Lower leg skin (tissue), 3 donors: Measurements from ENCODE around the gene ARID3B.

Experiments used
- POLR2A ChIP-seq, 2 donors: fragments of 450-650 bp; IDR thresholded peaks; one replicate each; pipeline ENCODE4 v1.6.1; 2016 to 2017; ENCODE audit warnings: antibody characterized with exemption in 2 of 2, mild to moderate bottlenecking in 1 of 2, moderate library complexity in 1 of 2
- TF ChIP-seq, protein P1 (sequence below), 3 donors: fragments of 450-650 bp; IDR thresholded peaks; one replicate each; pipeline ENCODE4 v1.5.1; 2016; ENCODE audit warnings: antibody characterized with exemption in 3 of 3, mild to moderate bottlenecking in 3 of 3, moderate library complexity in 2 of 3

- TF ChIP-seq, protein P1, sequence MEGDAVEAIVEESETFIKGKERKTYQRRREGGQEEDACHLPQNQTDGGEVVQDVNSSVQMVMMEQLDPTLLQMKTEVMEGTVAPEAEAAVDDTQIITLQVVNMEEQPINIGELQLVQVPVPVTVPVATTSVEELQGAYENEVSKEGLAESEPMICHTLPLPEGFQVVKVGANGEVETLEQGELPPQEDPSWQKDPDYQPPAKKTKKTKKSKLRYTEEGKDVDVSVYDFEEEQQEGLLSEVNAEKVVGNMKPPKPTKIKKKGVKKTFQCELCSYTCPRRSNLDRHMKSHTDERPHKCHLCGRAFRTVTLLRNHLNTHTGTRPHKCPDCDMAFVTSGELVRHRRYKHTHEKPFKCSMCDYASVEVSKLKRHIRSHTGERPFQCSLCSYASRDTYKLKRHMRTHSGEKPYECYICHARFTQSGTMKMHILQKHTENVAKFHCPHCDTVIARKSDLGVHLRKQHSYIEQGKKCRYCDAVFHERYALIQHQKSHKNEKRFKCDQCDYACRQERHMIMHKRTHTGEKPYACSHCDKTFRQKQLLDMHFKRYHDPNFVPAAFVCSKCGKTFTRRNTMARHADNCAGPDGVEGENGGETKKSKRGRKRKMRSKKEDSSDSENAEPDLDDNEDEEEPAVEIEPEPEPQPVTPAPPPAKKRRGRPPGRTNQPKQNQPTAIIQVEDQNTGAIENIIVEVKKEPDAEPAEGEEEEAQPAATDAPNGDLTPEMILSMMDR (IDR thresholded peaks at IDR 0.05), result no peak
- TF ChIP-seq POLR2A (IDR thresholded peaks at IDR 0.05), result no peak
Observed at GRCh38 chr15:74540761-74541493, at the start of gene ARID3B.
